CD4-positive, alpha-beta T cell treated with Interferon gamma for 1 hour (primary cell): ENCODE data around the gene ULBP1.
"Not testable (repeated sequence)": the region's sequence is repeated elsewhere in the genome, so short reads cannot be mapped to it uniquely, and the experiment has no call there.

ENCODE experiments used
- DNase-seq: peaks from one replicate; pipeline ENCODE4 v3.0.0-alpha.2; 2020

Gene ULBP1

DNA sequence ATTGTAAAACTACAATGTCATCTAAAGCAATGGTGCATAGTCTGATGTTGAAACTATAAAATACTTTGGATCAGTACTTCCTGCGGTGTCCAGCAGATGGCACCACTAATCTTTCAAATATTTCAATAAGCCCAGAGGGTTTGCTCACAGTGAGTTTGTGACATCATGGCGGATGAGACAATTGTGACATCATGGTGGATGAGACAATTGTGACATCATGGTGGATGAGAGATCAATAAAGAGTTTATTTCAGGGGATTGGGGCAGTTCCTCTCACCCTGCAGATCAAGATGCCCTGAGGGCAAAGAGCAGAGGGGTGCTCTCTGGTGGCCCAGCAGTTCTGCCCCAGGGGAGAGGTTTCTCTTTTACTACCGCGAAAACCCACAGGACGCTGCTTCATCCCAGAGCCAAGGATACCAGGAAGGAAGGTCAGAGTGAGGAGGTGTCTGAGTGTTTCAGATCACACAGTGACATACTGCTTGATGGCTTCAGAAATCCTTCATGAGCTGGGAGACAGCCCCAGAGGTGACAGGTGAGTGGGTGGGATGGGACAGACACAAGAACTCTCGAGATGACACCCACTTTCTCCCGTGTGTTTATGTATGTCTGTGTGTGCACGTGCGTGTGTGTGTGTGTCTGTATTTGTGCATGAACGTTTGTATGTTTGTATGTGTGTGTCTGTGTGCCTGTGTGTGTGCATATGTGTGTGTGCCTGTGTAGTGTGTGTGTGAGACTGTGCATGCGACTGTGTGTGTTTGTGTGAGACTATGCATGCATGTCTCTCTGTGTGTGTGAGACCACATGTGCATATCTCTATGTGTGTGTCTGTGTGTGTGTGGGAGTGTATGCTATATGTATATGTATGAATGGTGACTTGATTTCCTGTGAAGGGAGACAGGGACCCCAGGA is 29.2 kb upstream of the ULBP1 start:
- DNase-seq = peak; percentile 58

GRCh38 chr6:149935246-149935645 is 28.5 kb upstream of the ULBP1 start:
- no peak for DNase-seq

DNA sequence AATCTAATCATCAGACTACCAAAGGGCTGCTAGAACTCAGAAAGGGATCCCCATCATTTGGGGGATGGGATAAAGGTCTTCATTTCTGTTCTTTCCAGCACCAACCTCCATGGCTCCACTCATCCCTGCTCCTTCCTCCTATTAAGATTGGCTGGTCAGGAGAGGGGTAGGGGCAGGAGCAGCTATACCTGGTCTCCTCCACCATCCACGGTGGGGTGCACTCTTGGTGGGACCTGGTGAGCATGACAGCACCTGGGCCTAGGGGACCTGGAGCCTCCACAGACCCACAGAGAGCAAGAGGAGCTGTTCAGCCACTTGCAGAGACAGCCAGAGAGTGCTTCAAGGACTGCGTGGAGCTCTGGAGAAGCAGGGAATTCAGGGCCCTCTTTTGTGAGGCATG is 28.1 kb upstream of the ULBP1 start:
- DNase-seq = no peak

DNA sequence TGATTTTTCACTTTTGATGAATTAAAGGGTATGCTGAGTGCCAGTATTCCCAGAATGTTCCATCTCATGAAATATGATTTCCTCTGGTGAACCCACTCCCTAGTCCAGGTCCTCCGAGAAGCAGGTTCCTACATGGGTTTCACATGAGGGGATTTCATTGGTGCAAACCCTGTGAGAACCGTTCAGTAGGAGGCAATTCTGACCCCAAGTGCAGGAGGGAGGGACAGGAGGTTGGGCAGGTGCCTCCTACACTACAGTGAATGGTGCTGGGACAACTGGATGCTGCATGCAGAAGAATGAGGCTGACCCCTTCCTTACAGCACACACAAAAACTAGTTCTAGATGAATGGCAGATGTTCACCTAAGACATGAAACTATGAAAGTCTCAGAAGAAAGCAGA is 27.0 kb upstream of the ULBP1 start:
- DNase-seq = no peak

DNA sequence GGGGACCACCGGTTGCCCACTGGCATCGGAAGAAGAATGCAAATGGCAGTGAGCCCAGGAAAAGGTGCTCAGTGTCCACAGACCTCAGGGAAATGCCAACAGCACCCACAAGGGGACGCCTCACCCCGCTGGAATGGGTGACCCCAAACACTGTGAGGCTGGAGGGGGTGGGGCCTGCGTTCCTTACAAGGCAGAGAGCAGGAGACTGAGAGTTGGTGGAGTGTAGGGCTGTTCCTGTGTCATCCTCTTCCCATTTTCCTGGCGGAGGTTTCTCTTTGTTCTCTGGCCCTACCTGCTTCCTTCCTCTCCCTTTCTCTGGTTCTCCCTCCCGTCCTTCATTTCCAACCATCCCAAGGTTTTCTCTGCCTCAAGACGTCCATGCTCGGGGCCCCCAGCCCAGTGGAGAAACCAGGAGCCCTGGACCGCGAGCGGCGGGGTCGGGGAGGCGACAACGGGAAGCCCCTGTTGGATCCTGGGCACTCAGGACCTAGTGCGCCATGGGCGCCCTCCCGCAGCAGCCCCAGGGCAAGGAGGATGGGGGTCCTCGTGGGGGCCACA is 25.7 kb upstream of the ULBP1 start:
- DNase-seq = not testable (repeated sequence)

- DNase-seq = peak; percentile 72
Observed at GRCh38 chr6:149938571-149939355, 25.0 kb upstream of the ULBP1 start.

- DNase-seq = no peak
Observed at GRCh38 chr6:149939356-149939648, 24.4 kb upstream of the ULBP1 start.

DNA sequence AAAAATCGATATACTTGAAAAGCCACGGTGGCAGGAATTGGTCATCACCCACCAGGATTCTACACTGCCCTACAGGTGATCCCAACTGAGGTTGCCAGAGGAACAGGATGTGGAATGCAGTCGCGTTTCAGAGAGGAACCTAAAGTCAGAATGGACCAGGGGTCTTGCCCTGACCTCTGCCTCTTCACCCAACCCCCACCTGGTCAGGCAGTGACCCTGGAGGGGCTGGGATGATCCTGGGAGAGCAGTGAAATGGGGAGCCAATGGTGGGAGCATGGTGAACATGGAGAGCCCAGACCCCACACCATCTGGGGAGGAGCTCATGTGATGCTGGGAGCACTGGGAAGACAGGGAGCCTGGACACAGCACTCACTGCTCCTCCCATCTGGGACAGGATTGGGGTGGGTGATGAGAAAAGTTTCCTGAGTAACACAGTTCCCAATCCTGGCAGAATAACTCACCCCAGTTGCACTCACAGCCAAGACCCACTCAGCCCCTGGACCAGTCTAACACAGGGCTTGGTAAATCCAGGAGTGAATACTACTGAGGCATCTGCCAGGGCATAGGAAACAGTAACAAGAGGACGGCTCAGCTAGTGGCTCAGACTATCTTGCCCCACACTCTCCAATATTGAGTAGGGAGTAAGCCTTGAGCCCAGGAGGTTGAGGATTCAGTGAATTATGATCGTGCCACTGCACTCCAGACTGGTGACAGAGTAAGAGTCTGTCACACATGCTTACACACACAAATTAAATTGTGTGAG is 23.7 kb upstream of the ULBP1 start:
- no peak for DNase-seq

DNA sequence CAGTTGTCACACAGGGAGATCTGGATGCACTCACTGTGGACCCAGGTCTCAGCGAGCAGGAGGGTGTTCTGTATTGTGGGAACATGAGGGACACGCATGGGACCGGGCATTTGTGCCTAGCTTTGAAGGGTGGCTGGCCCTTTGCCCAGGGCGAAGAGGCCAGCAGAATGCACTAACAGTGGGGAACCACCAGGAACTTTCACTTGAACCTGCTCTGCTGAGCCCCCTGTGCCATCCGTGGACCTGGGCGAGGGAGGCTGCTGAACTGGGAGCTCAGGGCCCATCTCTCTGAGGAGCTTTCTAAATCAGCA is 23.1 kb upstream of the ULBP1 start:
- no peak for DNase-seq

DNA sequence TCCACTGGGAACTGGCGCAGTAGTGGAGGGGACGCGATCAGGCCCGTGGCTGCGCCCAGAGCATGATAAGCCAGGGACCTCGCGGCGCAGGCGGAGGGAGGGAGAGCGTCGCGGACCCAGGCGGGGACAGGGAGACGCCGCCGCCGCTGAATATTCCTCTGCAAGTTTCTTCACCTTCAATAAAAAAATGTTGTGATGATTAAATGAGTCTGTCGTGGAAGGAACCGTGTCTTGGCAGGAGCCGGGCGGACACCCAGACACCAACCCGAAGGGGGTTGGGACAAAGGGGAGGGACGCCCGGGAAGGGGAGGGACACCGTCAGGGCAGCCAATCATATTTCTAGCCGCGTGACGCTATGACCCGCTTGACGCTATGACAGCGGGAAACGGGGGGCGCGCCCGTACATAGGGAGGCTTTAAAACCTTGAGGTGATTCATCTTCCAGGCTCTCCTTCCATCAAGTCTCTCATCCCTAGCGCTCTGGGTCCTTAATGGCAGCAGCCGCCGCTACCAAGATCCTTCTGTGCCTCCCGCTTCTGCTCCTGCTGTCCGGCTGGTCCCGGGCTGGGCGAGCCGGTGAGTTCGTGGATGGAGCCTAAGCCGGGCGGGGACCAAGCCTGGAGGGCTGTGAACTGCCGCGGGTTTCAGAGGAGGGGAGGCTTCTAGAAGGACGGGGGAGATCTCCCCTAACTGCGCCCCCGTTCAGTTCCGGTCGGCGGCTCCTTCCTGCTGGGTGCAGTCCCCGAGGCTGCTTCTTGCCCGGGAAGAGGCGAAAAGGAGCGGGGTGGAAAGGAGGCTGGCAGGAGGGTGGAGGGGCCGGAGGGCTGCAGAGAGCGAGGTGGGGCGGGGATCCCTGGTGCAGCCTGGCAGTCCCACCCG is 21.9 kb upstream of the ULBP1 start, which contains the start of gene ULBP2:
ULBP2 (plus strand) TSS at position 432 of the 878 bp plus-strand sequence; CDS start at position 491, 59 bp downstream.
- DNase-seq = peak; percentile 93

GRCh38 chr6:149942461-149942829 is 21.3 kb upstream of the ULBP1 start:
- no peak for DNase-seq

DNA sequence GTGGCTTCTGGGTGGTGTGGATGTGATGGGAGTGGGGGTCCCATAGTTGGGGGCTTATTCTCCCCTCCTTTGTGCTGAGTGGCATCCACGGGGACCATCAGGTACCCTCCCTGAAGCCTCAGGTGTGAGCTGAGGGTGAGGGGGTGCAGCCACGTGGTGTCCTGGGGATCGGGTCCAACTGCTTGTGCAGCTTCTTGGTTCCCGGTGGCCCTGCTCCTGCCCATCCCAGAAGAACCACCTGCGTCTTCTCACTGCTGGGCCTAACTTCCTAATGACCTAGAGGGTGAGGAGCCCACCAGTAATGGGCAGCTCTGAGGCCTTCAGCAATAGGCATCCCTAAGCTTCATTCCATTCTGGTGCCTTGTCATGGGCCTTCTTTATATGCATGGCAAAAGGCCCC is 20.4 kb upstream of the ULBP1 start:
- DNase-seq = not testable (repeated sequence)

- not testable (repeated sequence) for DNase-seq
Observed at GRCh38 chr6:149945276-149945675, 18.5 kb upstream of the ULBP1 start.

DNA sequence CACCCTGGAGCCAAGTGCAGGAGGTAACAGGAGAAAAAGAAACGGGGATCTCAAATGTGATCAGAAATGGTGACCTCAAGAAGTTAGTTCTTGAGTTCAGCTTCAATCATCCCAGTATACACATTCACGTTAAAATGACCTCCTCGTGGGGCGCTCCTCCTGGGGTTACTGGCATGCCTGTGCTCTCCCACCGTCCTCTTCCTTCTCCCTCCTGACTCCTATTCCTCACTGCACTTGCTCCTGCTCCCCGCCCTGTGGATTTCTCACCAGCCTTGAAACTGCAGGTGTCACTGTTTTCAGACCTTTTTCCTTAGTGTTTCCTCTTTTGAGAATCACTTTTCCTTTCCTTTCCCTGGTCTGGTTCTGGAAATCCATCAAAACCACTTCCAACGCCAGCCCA is 17.1 kb upstream of the ULBP1 start:
- not testable (repeated sequence) for DNase-seq

DNA sequence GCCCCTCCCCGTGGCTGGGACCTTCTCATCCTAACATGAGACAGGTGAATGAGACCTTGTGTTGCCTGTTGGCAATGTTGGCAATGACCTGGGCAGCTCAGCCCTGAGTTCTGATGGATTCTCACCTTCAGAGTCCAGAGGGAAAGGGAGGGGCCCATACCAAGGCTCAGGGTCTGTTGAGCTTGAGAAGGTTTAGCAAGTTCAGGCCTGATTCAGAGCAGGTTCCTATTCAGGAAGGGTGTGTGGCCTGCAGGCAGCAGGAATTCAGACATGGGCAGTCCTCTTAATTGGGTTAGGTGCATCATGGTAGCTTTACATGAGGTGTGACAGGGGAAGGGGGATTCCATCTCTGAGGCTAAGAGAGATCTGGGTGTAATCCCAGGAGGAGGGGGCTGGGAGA is 16.2 kb upstream of the ULBP1 start:
- not testable (repeated sequence) for DNase-seq

GRCh38 chr6:149948011-149948410 is 15.7 kb upstream of the ULBP1 start:
- no peak for DNase-seq

DNA sequence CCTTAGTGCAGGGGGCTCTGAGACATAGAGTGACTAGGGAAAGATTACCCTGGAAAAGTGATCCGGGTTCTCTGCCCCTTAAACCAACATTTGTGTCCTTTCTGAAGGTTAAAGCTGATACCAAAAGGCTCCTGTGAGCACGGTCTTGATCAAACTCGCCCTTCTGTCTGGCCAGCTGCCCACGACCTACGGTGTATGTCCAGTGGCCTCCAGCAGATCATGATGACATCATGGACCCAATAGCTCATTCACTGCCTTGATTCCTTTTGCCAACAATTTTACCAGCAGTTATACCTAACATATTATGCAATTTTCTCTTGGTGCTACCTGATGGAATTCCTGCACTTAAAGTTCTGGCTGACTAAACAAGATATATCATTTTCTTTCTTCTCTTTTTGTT is 15.1 kb upstream of the ULBP1 start:
- DNase-seq = no peak

DNA sequence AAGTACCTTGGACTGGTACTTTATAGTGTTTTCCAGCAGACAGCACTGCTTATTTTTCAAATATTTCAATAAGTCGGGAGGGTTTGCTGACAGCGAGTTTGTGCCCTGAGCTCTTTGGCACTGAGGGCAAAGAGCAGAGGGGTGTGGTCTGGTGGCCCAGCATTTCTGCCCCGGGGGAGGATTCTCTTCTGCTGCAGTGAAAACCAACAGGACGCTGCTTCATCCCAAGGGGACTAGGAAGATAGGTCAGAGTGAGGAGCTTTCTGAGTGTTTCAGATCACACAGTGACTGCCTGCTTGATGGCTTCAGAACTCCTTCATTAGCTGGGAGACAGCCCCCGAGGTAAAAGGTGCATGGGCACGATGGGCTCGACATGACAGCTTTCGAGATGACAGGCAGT is 13.3 kb upstream of the ULBP1 start:
- no peak for DNase-seq

GRCh38 chr6:149951096-149951495 is 12.6 kb upstream of the ULBP1 start:
- no peak for DNase-seq

DNA sequence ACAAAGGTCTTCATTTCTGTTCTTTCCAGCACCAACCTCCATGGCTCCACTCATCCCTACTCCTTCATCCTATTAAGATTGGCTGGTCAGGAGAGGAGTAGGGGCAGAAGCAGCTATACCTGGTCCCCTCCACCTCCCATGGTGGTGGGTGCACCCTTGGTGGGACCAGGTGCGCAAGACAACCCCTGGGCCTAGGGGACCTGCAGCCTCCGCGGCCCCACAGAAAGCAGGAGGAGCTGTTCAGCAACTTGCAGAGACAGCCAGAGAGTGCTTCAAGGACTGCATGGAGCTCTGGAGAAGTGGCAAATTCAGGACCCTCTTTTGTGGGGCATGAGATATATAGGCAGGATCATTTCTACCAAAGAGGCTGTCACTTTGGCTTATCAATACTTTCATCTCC is 12.1 kb upstream of the ULBP1 start:
- DNase-seq = no peak

- DNase-seq = not testable (repeated sequence)
Observed at GRCh38 chr6:149953390-149953789, 10.4 kb upstream of the ULBP1 start.

DNA sequence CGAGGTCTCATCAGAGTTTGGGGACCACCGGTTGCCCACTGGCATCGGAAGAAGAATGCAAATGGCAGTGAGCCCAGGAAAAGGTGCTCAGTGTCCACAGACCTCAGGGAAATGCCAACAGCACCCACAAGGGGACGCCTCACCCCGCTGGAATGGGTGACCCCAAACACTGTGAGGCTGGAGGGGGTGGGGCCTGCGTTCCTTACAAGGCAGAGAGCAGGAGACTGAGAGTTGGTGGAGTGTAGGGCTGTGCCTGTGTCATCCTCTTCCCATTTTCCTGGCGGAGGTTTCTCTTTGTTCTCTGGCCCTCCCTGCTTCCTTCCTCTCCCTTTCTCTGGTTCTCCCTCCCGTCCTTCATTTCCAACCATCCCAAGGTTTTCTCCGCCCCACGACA is 9.8 kb upstream of the ULBP1 start:
- DNase-seq = not testable (repeated sequence)
